ENCODE data around the gene RCAN3.

DNA sequence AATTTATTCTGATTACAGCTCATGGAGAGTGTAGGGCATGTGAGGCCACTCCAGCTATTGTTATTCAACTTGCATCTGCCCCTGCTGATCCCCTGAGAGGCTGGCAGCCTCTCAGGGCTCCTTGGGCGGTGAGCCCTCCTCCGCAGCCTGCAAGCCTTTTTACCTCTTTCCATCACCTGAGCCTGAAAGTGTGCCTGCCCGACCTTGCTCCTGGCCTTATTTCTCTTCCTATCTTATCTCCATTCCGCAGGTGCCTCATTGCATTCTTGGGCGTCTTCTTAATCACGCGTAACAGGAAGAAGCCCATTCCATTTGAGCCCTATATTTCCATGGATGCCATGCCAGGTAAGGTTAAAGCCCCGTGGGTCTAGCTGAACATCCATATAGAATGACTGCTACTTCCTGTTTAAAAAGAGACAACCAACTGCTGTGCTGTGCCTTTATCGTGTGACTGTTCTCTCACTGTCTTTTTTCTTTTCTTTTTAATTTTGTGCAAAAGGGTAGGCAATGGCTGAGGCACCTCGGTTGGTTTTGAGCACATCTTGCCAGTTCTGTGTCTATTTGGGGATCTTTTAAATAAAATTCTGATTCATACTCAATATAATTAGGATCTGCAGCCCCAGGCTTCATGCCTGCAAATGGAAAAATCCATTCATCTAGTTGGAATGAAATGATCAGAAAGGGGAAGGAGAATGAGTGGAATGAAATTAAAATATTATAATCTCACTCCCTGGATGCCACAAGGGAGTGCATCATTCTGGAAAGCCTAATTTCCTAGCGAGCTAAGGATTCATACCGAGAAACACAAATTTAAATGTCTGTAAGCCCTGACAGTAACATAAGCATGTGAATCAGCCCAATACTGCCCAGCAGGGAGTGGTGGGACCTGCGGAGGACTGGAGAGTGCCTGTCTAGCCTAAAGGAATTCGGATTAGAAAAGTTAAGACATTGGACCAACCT is 38.6 kb upstream of the RCAN3 start:
- no peak for TF ChIP-seq CTCF (IDR thresholded peaks at IDR 0.05)
- TF ChIP-seq POLR2A (IDR thresholded peaks at IDR 0.05; ENCODE audit: low read depth) = no peak
- no peak for TF ChIP-seq POLR2AphosphoS5 (IDR thresholded peaks at IDR 0.05)

Data from esophagus muscularis mucosa (tissue), 3 donors.